ENCODE data around the gene TYRO3.

TYRO3 gene

GRCh38 chr15:41558400-41559238 is at the start of gene TYRO3:
Gene TYRO3 (plus strand): TSS chr15:41559212. CDS start chr15:41559258, 46 bp downstream.
- DNase-seq = peak; percentile 91

- DNase-seq = no peak
These were observed 48.3 kb upstream of the TYRO3 start for GRCh38 chr15:41510728-41511127.

GRCh38 chr15:41511331-41511898 is 47.6 kb upstream of the TYRO3 start:
- DNase-seq = no peak

- DNase-seq = peak; percentile 74
These were observed 47.1 kb upstream of the TYRO3 start for GRCh38 chr15:41511899-41512369.

GRCh38 chr15:41512512-41512939 is 46.5 kb upstream of the TYRO3 start:
- DNase-seq = no peak

- no peak for DNase-seq
These were observed 46.0 kb upstream of the TYRO3 start for GRCh38 chr15:41512940-41513505.

GRCh38 chr15:41513506-41514227 is 45.3 kb upstream of the TYRO3 start, which contains the start of gene LTK:
Gene LTK (minus strand): TSS chr15:41513827. CDS start chr15:41513709, 118 bp downstream.
- DNase-seq = no peak

GRCh38 chr15:41517895-41518449 is 41.0 kb upstream of the TYRO3 start:
- no peak for DNase-seq

GRCh38 chr15:41520636-41521035 is 38.4 kb upstream of the TYRO3 start:
- no peak for DNase-seq

- DNase-seq = no peak
These were observed 37.4 kb upstream of the TYRO3 start for GRCh38 chr15:41521614-41522013.

GRCh38 chr15:41523097-41523496 is 35.9 kb upstream of the TYRO3 start:
- no peak for DNase-seq

- no peak for DNase-seq
These were observed 28.6 kb upstream of the TYRO3 start for GRCh38 chr15:41530363-41530956.

GRCh38 chr15:41535544-41535943 is 23.5 kb upstream of the TYRO3 start:
- DNase-seq = no peak

GRCh38 chr15:41536866-41537265 is 22.1 kb upstream of the TYRO3 start:
- DNase-seq = no peak

- no peak for DNase-seq
These were observed 15.5 kb upstream of the TYRO3 start for GRCh38 chr15:41543521-41543870.

GRCh38 chr15:41544650-41545015 is 14.4 kb upstream of the TYRO3 start:
- DNase-seq = no peak

- DNase-seq = no peak
These were observed 13.8 kb upstream of the TYRO3 start for GRCh38 chr15:41545218-41545617.

GRCh38 chr15:41546851-41547786 is 11.9 kb upstream of the TYRO3 start:
- no peak for DNase-seq

- DNase-seq = no peak
These were observed 8.8 kb upstream of the TYRO3 start for GRCh38 chr15:41550066-41550775.

- no peak for DNase-seq
These were observed 5.3 kb upstream of the TYRO3 start for GRCh38 chr15:41553731-41554130.

GRCh38 chr15:41554343-41554742 is 4.7 kb upstream of the TYRO3 start:
- DNase-seq = no peak
